ENCODE results near the gene SLC26A8.

SLC26A8 gene, protein sequence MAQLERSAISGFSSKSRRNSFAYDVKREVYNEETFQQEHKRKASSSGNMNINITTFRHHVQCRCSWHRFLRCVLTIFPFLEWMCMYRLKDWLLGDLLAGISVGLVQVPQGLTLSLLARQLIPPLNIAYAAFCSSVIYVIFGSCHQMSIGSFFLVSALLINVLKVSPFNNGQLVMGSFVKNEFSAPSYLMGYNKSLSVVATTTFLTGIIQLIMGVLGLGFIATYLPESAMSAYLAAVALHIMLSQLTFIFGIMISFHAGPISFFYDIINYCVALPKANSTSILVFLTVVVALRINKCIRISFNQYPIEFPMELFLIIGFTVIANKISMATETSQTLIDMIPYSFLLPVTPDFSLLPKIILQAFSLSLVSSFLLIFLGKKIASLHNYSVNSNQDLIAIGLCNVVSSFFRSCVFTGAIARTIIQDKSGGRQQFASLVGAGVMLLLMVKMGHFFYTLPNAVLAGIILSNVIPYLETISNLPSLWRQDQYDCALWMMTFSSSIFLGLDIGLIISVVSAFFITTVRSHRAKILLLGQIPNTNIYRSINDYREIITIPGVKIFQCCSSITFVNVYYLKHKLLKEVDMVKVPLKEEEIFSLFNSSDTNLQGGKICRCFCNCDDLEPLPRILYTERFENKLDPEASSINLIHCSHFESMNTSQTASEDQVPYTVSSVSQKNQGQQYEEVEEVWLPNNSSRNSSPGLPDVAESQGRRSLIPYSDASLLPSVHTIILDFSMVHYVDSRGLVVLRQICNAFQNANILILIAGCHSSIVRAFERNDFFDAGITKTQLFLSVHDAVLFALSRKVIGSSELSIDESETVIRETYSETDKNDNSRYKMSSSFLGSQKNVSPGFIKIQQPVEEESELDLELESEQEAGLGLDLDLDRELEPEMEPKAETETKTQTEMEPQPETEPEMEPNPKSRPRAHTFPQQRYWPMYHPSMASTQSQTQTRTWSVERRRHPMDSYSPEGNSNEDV

GRCh38 chr6:36023996-36024795 lies at the start of gene SLC26A8:
Gene SLC26A8, minus strand, starts transcription at chr6:36024641. Its CDS starts 4,934 bp downstream, at chr6:36019707.
- no peak for DNase-seq (ENCODE audit: low read depth in 4 of 4, low spot score in 1 of 4)

DNA sequence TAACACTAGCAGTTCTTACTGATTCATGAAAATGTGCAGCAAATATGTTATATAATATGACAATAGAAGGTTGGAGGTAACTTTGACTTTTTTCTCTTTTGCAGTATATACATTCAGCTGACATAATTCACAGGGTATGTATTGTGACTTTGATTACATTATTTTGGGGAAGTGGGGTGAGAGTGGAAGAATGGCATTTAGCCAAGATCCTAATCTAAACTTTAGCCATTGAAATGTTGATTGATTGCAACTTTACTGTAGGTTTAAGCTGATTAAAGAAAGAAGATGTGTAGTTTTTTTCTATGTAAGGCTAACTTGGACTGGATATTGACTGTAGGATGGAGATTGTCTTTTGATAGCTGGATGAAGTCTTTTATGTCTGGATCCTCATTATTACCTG lies 49.1 kb upstream of the SLC26A8 start:
- DNase-seq (ENCODE audit: low read depth in 4 of 4, low spot score in 1 of 4): no peak

GRCh38 chr6:36072681-36073080 lies 48.2 kb upstream of the SLC26A8 start:
- DNase-seq (ENCODE audit: low read depth in 4 of 4, low spot score in 1 of 4): no peak

- no peak for DNase-seq (ENCODE audit: low read depth in 4 of 4, low spot score in 1 of 4)
These were observed 47.3 kb upstream of the SLC26A8 start for GRCh38 chr6:36071714-36072113.

DNA sequence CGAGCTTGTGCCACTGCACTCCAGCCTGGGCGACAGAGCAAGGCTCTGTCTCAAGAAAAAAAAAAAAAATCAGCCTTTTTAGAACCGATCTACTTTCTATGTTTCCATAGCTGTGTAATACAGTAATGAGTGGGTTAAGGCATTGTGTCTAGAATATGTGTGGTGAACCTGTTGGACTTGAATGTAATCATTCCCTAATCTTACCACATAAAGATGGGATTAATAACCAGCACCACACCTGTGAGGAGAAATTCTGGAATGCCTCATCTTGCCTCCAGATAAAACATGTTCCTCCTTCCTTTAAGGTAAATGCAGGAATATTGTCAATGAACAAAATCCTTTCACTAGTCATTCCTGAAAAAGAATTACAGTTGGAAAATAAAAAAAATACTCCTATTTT lies 46.8 kb upstream of the SLC26A8 start:
- no peak for DNase-seq (ENCODE audit: low read depth in 4 of 4, low spot score in 1 of 4)

DNA sequence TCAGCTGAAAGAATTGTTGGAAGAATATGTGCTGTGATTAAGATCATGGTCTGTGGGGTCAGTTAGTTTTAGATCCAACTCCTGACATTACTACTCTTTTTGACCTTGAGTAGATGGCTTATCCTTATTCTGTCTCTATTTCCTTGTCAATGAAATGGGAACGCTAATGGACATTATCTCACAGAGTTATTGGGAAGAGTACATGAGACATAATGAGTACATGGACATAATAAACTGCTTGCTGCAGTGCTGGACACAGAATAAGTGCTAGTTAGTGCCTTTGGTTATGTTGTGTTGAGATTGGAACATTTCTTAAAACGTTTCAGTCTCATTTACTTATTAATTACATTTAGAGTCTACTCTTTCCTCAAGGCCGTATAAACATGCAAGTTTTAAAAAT lies 45.8 kb upstream of the SLC26A8 start:
- no peak for DNase-seq (ENCODE audit: low read depth in 4 of 4, low spot score in 1 of 4)

DNA sequence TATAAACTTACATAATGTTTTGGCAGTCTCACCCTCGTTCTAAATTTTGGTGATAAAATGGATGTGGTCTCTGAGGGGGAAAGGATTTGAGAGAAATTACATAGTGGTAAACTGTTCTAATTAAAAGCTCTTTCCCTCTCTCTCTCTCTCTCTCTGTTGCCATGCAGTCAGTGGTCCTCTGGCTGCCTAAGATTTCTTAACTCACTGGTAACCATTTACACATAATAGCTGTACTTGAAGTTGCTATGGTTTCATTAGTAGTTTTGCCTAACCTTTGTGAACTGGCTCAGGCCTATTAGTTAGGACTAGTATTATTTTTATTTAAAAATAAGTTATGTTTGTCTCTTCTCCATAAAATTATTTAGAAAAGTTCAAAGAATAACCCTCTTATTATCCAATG lies 45.1 kb upstream of the SLC26A8 start:
- no peak for DNase-seq (ENCODE audit: low read depth in 4 of 4, low spot score in 1 of 4)

GRCh38 chr6:36068586-36068985 lies 44.1 kb upstream of the SLC26A8 start:
- no peak for DNase-seq (ENCODE audit: low read depth in 4 of 4, low spot score in 1 of 4)

- DNase-seq (ENCODE audit: low read depth in 4 of 4, low spot score in 1 of 4): no peak
These were observed 43.6 kb upstream of the SLC26A8 start for GRCh38 chr6:36068012-36068392.

DNA sequence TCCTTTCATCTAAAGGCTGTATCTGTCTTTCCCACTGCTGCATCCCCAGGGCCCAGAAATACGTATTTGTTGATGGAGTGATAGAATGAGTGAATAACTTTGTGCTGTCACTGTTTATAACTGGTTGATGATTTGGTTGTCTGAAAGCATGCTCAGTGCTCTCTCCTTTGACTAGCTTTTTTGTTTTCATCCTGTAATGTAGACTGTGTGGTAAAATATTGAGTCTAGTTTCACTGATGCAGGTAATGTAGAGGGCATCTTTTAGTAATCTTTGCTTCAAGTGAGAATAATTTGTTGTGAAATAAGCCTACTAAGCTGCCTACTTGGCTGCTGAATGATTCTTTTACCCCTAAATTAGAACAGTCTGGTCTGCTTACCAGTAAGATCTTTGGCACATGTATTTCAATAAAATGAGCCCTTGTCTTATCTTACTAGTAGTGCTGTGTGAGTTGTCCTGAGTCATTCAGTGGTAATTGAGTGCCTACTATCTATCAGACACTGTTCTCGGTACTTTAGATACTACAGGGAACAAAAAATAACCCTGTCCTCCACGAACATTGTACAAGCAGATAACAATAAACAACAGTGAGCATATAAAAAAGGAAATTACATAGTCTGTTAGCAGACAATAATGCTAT lies 43.1 kb upstream of the SLC26A8 start:
- DNase-seq (ENCODE audit: low read depth in 4 of 4, low spot score in 1 of 4): no peak

GRCh38 chr6:36066817-36067216 lies 42.4 kb upstream of the SLC26A8 start:
- no peak for DNase-seq (ENCODE audit: low read depth in 4 of 4, low spot score in 1 of 4)

DNA sequence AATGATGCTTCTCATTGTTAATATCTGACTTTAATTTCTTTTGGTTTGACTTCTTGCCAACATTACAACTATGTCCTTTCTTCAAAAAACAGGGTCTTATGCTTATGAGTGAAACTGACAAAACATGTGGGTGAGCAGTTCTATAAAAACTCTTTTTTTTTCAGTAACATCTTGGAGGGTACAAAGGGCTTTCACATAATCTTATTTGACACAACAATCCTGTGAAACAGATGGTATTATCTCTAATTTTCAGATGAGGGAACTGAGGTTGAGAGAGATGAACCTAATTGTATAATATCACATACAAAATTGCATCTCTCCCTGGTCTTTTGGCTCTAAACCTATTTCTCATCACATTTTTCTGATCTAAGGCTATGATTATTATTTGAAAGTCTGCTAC lies 41.5 kb upstream of the SLC26A8 start:
- DNase-seq (ENCODE audit: low read depth in 4 of 4, low spot score in 1 of 4): no peak

- no peak for DNase-seq (ENCODE audit: low read depth in 4 of 4, low spot score in 1 of 4)
These were observed 40.4 kb upstream of the SLC26A8 start for GRCh38 chr6:36064770-36065396.

- no peak for DNase-seq (ENCODE audit: low read depth in 4 of 4, low spot score in 1 of 4)
These were observed 39.0 kb upstream of the SLC26A8 start for GRCh38 chr6:36063318-36064060.

GRCh38 chr6:36062247-36062646 lies 37.8 kb upstream of the SLC26A8 start:
- no peak for DNase-seq (ENCODE audit: low read depth in 4 of 4, low spot score in 1 of 4)

DNA sequence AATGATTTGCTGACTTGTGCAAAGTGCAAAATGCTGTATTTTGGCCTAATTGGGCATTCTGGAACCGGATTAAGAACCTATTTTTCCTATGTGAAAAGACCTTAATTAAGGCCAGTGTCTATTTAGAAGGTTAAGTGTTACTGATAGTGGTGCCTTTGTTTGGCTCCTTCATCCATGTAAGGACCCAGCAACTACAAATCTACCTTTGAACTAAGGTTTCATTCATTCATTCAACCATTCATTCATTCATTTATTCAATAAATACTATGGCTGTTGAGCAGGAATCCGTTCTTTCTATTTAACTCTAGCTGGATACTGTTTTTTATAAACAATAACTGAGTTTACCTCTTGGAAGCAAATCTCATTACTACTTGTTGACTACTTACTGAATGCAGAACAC lies 36.8 kb upstream of the SLC26A8 start:
- DNase-seq (ENCODE audit: low read depth in 4 of 4, low spot score in 1 of 4): no peak

- DNase-seq (ENCODE audit: low read depth in 4 of 4, low spot score in 1 of 4): no peak
These were observed 31.7 kb upstream of the SLC26A8 start for GRCh38 chr6:36056178-36056577.

GRCh38 chr6:36054956-36055355 lies 30.5 kb upstream of the SLC26A8 start:
- no peak for DNase-seq (ENCODE audit: low read depth in 4 of 4, low spot score in 1 of 4)

- no peak for DNase-seq (ENCODE audit: low read depth in 4 of 4, low spot score in 1 of 4)
These were observed 30.0 kb upstream of the SLC26A8 start for GRCh38 chr6:36054415-36054814.

DNA sequence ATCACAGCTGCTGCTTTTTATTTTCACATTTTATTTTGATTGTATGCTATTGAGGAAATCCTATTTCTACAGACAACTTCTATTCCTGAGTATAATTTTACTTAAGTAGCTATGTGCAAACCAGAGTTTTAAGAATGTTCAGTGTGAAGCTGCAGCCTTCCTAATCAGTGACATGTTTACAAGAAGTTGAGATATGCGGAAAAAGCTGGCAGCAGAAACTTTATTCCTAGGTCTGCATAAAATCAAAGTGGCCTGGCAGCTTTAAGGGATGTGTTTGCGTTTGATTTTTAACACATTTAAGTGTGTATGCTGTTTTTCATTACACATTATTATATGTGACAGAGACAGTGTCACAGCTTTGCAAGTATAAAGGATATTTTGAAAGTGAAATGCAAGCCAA lies 29.4 kb upstream of the SLC26A8 start:
- DNase-seq (ENCODE audit: low read depth in 4 of 4, low spot score in 1 of 4): no peak

Data from stimulated activated CD4-positive, alpha-beta T cell treated with anti-CD3 and anti-CD28 coated beads, Interleukin-1b, Interleukin-23, amount 100 ng/mL, for 24 hours (primary cell).